Measurements from ENCODE around the gene C11orf97. TPM values are rescaled to one million over a fixed set of nuclear protein-coding genes. Genes with fewer than 3 reads are reported as not detected.

C11orf97 gene, protein sequence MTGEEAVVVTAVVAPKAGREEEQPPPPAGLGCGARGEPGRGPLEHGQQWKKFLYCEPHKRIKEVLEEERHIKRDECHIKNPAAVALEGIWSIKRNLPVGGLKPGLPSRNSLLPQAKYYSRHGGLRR
- polyA plus RNA-seq (2013, experiment 1 of 2): not detected
- polyA plus RNA-seq (2013, experiment 2 of 2): not detected

GRCh38 chr11:94511932-94512781 lies at the start of gene C11orf97:
C11orf97 (plus strand) TSS chr11:94512461; CDS start chr11:94512529, 68 bp downstream.
- Histone ChIP-seq H3K4me1 (ENCODE audit: control insufficient read depth, insufficient read depth, low read length, poor library complexity, severe bottlenecking) (peaks cover 4% of the 10 kb centered on the region), H3K27ac (ENCODE audit: low read depth, low read length, severe bottlenecking) (no peak within 1 kb of the TSS), H3K4me3 (ENCODE audit: extremely low read depth, insufficient read depth, low read length, poor library complexity, severe bottlenecking) (peak within 1 kb of the TSS; percentile 44), H3K9me3 (ENCODE audit: control insufficient read depth, low read length) (no peaks in the 10 kb centered on the region), H3K36me3 (ENCODE audit: control insufficient read depth, insufficient read depth, low read length) (no peaks in the 10 kb centered on the region)
- 24 to 28% methylated on average over 41 to 43 of the region's 53 CpGs for WGBS, 2 experiments (ENCODE audit: insufficient coverage in 2 of 2)

GRCh38 chr11:94469416-94469815 lies 42.8 kb upstream of the C11orf97 start:
- Histone ChIP-seq H3K36me3 (ENCODE audit: control insufficient read depth, insufficient read depth, low read length) (peaks cover 26% of the 10 kb centered on the region), H3K4me1 (ENCODE audit: control insufficient read depth, insufficient read depth, low read length, poor library complexity, severe bottlenecking) (no peaks in the 10 kb centered on the region), H3K4me3 (ENCODE audit: extremely low read depth, insufficient read depth, low read length, poor library complexity, severe bottlenecking) (no peak overlapping the region), H3K9me3 (ENCODE audit: control insufficient read depth, low read length) (no peaks in the 10 kb centered on the region), H3K27ac (ENCODE audit: low read depth, low read length, severe bottlenecking) (no peak overlapping the region)
- 93 to 100% methylated on average over 2 of the region's 2 CpGs for WGBS, 2 experiments (ENCODE audit: insufficient coverage in 2 of 2)

DNA sequence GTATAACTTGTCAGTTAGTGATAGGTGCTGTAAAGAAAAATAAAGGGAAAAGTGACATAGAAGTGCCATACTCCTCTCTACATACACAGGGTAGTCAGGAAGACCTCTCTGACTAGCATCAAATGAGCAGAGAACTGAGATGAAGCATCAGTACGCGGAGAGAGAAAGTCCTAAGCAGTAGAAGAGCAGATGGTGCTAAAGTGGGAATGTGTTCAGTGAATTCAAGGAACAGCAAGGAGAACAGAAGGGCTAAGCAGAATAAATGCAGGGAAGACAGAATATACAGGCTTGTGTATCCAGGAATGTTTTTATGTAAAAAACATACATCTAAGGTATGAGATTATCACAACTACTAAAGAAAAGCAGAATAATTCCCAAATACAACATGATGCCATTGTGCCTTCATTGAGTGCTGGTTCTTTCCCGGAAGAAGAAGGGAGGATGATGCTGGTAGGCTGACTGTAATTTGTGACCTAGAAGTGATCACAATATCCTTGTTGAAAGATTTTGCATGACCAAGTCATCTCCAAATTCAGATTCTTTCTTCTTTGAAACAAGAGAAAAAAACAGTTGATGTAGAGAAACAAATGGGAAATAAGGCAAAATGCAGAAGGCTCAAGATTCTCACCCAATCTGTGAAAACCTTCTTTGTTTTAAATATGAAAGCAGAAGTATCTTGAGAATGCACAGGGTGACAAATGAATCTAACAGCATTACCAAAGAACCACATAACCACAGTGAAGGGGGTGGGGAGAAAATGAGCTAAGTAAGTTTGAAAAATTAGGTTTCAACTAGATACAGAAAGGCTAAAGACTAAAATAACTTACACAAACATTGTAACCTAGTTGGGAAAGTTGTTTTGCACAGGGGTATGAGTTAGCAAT lies 39.1 kb upstream of the C11orf97 start:
- 90 to 100% methylated on average over 2 of the region's 3 CpGs for WGBS, 2 experiments (ENCODE audit: insufficient coverage in 2 of 2)
- peaks cover 9% of the 10 kb centered on the region for H3K36me3 ChIP-seq (ENCODE audit: control insufficient read depth, insufficient read depth, low read length)
- H3K27ac ChIP-seq (ENCODE audit: low read depth, low read length, severe bottlenecking): no peak overlapping the region

DNA sequence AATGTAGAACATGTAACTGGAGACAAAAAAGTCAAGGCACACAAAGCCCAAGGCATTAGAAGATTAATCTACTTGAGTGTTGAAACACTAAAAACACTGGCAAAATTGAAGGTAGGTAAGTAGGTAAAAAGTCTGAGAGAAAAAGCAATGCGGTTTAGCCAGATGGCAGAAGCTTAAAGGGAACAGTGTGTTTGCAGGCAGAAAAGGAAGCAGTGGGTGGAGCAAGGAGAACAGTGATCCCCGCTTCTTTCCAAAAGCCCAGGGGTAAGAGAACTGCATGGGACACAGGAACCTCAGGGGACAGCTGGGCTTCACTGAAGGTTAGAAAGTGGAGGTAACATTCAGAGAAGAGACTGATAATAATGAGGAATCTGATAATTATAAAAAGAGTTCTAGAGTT lies 34.6 kb upstream of the C11orf97 start:
- Histone ChIP-seq H3K27ac (ENCODE audit: low read depth, low read length, severe bottlenecking) (no peak overlapping the region), H3K4me3 (ENCODE audit: extremely low read depth, insufficient read depth, low read length, poor library complexity, severe bottlenecking) (no peak overlapping the region), H3K9me3 (ENCODE audit: control insufficient read depth, low read length) (no peaks in the 10 kb centered on the region), H3K36me3 (ENCODE audit: control insufficient read depth, insufficient read depth, low read length) (peaks cover 23% of the 10 kb centered on the region), H3K4me1 (ENCODE audit: control insufficient read depth, insufficient read depth, low read length, poor library complexity, severe bottlenecking) (no peaks in the 10 kb centered on the region)
- 92 to 100% methylated on average over 2 of the region's 2 CpGs for WGBS, 2 experiments (ENCODE audit: insufficient coverage in 2 of 2)

More for the DNA sequence above, 39.1 kb upstream of the C11orf97 start:
- no peaks in the 10 kb centered on the region for H3K4me1 ChIP-seq (ENCODE audit: control insufficient read depth, insufficient read depth, low read length, poor library complexity, severe bottlenecking)
- no peak overlapping the region for H3K4me3 ChIP-seq (ENCODE audit: extremely low read depth, insufficient read depth, low read length, poor library complexity, severe bottlenecking)
- H3K9me3 ChIP-seq (ENCODE audit: control insufficient read depth, low read length): no peaks in the 10 kb centered on the region

GRCh38 chr11:94481342-94481741 lies 30.9 kb upstream of the C11orf97 start:
- H3K27ac ChIP-seq (ENCODE audit: low read depth, low read length, severe bottlenecking): no peak overlapping the region
- H3K4me1 ChIP-seq (ENCODE audit: control insufficient read depth, insufficient read depth, low read length, poor library complexity, severe bottlenecking): no peaks in the 10 kb centered on the region
- peaks cover 37% of the 10 kb centered on the region for H3K36me3 ChIP-seq (ENCODE audit: control insufficient read depth, insufficient read depth, low read length)

DNA sequence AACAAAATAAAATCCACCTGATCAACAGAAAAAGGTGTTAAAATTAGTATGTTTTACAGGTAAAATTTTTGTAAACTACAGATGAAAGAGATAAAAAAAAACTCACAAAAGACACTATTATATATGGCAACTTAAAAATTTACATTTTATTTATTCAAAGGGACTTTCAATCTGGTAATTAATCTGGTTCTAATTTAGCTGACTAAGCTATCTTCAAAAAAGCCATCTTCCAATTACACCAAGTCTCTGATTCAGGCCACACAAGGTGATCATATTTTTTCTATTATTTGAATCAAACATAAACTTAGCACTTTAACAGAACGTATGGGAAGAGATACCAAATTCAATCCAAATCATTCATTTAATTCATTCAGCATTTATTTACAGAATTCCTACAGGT lies 26.2 kb upstream of the C11orf97 start:
- WGBS, 2 experiments (ENCODE audit: insufficient coverage in 2 of 2): 91 to 100% methylated on average over 1 of the region's 1 CpG
- no peak overlapping the region for H3K27ac ChIP-seq (ENCODE audit: low read depth, low read length, severe bottlenecking)

More at GRCh38 chr11:94481342-94481741, 30.9 kb upstream of the C11orf97 start:
- H3K9me3 ChIP-seq (ENCODE audit: control insufficient read depth, low read length): no peaks in the 10 kb centered on the region
- H3K4me3 ChIP-seq (ENCODE audit: extremely low read depth, insufficient read depth, low read length, poor library complexity, severe bottlenecking): no peak overlapping the region

GRCh38 chr11:94493281-94494125 lies 18.8 kb upstream of the C11orf97 start, which contains the start of the genes ANKRD49 and MRE11:
ANKRD49 (plus strand) TSS chr11:94493984; CDS start chr11:94496694, 2,710 bp downstream.
MRE11 (minus strand) TSS chr11:94493844; CDS start chr11:94492801, 1,043 bp downstream.
- 0% methylated on average over 46 to 48 of the region's 55 CpGs for WGBS, 2 experiments (ENCODE audit: insufficient coverage in 2 of 2)
- no peaks in the 10 kb centered on the region for H3K4me1 ChIP-seq (ENCODE audit: control insufficient read depth, insufficient read depth, low read length, poor library complexity, severe bottlenecking)
- H3K4me3 ChIP-seq (ENCODE audit: extremely low read depth, insufficient read depth, low read length, poor library complexity, severe bottlenecking): peak within 1 kb of the TSS; percentile 75
- no peaks in the 10 kb centered on the region for H3K9me3 ChIP-seq (ENCODE audit: control insufficient read depth, low read length)
- peak within 1 kb of the TSS; percentile 97 for H3K27ac ChIP-seq (ENCODE audit: low read depth, low read length, severe bottlenecking)
- peaks cover 33% of the 10 kb centered on the region for H3K36me3 ChIP-seq (ENCODE audit: control insufficient read depth, insufficient read depth, low read length)

More for the DNA sequence above, 26.2 kb upstream of the C11orf97 start:
- Histone ChIP-seq H3K9me3 (ENCODE audit: control insufficient read depth, low read length) (no peaks in the 10 kb centered on the region), H3K36me3 (ENCODE audit: control insufficient read depth, insufficient read depth, low read length) (peaks cover 55% of the 10 kb centered on the region), H3K4me3 (ENCODE audit: extremely low read depth, insufficient read depth, low read length, poor library complexity, severe bottlenecking) (no peak overlapping the region), H3K4me1 (ENCODE audit: control insufficient read depth, insufficient read depth, low read length, poor library complexity, severe bottlenecking) (no peaks in the 10 kb centered on the region)

DNA sequence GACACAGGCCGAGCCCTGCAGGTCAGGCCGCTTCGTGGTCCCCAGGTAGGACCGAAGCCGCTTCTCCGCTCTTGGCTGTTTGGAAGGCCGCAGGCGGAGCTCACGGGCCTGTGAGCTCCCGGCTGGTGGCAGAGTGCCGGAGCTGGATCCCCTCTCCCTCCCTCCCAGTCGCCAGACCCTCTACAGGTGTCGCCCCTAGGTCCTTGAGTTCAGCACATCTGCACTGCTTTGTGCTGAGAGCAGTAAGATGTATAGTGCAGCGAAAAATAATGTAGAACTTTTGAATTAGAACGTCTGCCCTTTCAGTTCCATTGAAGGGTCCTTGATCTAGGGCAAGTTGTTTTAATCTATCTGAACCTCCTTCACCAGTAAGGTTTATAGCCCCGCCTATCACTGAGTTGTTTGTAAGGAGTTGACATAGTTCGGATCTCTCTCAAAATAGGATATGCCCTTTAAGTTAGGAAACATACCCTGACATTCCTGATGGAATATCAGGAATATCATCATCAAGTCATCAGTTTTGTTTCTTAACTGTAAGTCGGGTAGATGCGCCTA lies 18.1 kb upstream of the C11orf97 start:
- 0% methylated on average over 6 to 8 of the region's 19 CpGs for WGBS, 2 experiments (ENCODE audit: insufficient coverage in 2 of 2)
- Histone ChIP-seq H3K4me3 (ENCODE audit: extremely low read depth, insufficient read depth, low read length, poor library complexity, severe bottlenecking) (peak overlapping the region; percentile 75), H3K36me3 (ENCODE audit: control insufficient read depth, insufficient read depth, low read length) (peaks cover 32% of the 10 kb centered on the region), H3K4me1 (ENCODE audit: control insufficient read depth, insufficient read depth, low read length, poor library complexity, severe bottlenecking) (no peaks in the 10 kb centered on the region), H3K9me3 (ENCODE audit: control insufficient read depth, low read length) (no peaks in the 10 kb centered on the region), H3K27ac (ENCODE audit: low read depth, low read length, severe bottlenecking) (peak overlapping the region; percentile 97)

DNA sequence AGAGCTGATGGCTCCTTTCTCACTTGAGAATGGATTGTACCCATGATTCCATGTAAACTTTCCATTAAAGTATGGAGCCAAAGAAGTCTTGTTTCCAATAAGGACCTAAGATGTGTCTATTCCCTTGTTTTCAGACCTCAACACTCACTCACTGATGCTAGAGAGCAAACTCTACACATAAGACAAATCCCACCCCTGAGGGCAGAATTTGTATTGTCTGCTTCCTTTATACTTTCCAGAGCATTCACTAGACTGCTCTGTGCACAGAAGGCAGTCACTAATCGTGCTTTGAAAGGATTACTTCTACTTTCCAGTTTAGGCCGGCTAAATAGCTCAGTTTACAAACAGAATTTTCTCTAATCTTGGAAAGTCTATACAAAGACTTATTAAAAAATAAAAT lies 12.1 kb upstream of the C11orf97 start:
- H3K4me3 ChIP-seq (ENCODE audit: extremely low read depth, insufficient read depth, low read length, poor library complexity, severe bottlenecking): no peak overlapping the region
- 100% methylated on average over 1 of the region's 2 CpGs; no CpG with 5 or more reads in 1 of the 2 experiments for WGBS, 2 experiments (ENCODE audit: insufficient coverage in 2 of 2)
- H3K9me3 ChIP-seq (ENCODE audit: control insufficient read depth, low read length): no peaks in the 10 kb centered on the region
- peaks cover 26% of the 10 kb centered on the region for H3K36me3 ChIP-seq (ENCODE audit: control insufficient read depth, insufficient read depth, low read length)
- no peak overlapping the region for H3K27ac ChIP-seq (ENCODE audit: low read depth, low read length, severe bottlenecking)
- no peaks in the 10 kb centered on the region for H3K4me1 ChIP-seq (ENCODE audit: control insufficient read depth, insufficient read depth, low read length, poor library complexity, severe bottlenecking)
